ENCODE results near the gene CCM2. TPM values are rescaled to one million over a fixed set of nuclear protein-coding genes. Genes with fewer than 3 reads are reported as not detected.

The CCM2 gene
- polyA plus RNA-seq, 1 donor from 2014 or later: 25.8 TPM

DNA sequence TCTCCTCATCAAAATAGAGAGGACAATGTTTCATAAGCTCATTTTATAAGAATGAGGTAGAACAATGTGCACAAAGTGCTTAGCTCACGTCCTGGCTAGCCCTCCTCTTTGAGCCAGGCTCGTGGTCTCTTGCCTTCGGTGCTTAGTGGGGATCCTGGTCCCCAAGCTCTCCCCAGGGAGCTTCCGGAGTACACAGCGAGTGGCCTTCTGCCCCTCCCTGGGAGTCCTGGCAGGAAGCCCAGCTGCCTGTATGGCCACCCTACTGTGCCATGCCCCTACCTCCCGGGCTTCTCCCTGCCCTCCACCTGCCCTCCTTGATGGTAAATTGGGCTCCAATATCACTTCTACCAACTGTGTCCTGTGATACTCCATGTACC, 22.1 kb upstream of the CCM2 start:
- Histone ChIP-seq H3K79me2 (replicated peaks; ENCODE audit: insufficient read depth, low read length) (no peaks in the 10 kb centered on the region), H4K20me1 (ENCODE audit: insufficient read depth) (no peaks in the 10 kb centered on the region), H2AFZ (ENCODE audit: low read depth, low read length) (no peak overlapping the region), H3F3A (ENCODE audit: insufficient read depth, low read length, poor library complexity, severe bottlenecking) (no peaks in the 10 kb centered on the region), H3K27ac (ENCODE audit: low read length) (no peak overlapping the region), H3K9me2 (ENCODE audit: insufficient read depth, low read length) (no peaks in the 10 kb centered on the region), H3K9ac (ENCODE audit: low read length) (no peak overlapping the region), H3K9me3 (ENCODE audit: low read length) (no peaks in the 10 kb centered on the region), H3K36me3 (ENCODE audit: insufficient read depth, low read length) (no peaks in the 10 kb centered on the region), H3K27me3 (ENCODE audit: insufficient read depth, low read depth, low read length) (no peaks in the 10 kb centered on the region), H3K4me2 (ENCODE audit: low read length) (no peak overlapping the region), H3K4me3 (ENCODE audit: low read length) (no peak overlapping the region)
- TF ChIP-seq REST (IDR thresholded peaks at IDR 0.05; ENCODE audit: borderline replicate concordance) (no peak), EP300 (conservative IDR thresholded peaks at IDR 0.05; ENCODE audit: poor library complexity, severe bottlenecking) (no peak), EZH2 (IDR thresholded peaks at IDR 0.05; ENCODE audit: borderline replicate concordance, insufficient read depth, low read length, poor library complexity, severe bottlenecking) (no peak)

DNA sequence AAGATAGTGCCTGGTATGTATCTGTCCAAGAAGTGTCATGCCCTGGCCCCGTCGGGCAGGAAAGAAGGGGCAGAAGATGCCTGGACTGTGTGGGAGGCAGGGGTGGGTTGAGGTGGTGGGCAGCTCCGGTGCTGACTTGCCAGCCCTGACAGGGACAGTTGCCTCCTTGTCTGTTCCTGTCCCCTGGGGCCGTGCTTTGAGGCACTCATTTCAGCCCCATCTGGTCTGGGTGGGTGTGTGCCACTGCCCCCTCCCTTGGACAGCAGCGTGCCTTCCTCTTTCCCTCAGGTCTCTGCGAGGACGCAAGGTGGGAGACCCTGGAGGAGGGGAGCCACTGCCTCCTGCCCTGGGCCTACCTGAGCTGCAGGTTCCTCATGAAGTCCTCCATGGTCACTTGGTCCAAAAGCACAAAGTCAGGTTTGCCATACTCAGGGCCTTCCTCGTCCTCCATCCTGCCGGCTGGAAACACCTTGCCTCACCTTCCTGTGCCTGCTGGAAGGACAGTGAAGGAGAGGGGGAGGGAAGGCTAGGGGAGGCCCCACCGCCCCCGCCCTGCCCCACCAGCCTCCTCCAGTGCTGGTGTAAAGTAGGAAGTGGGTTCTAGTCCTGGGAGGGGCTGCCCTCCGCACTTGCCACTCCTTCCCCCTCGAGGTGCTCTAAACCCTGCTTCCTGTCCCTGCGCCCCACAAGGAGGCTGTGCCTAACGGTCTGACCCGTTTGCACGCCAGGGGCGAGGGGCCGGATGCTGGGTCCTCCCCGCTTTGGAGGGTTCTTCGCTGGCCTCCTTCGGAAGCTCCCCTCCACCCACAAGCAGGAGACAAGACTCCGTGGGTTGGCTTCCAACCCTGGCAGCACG, 21.3 kb upstream of the CCM2 start, which contains the start of gene MYO1G:
MYO1G (minus strand) TSS at position 505 of the 856 bp plus-strand sequence; CDS start at position 451, 54 bp downstream.
- Histone ChIP-seq H3K36me3 (ENCODE audit: insufficient read depth, low read length) (no peaks in the 10 kb centered on the region), H3F3A (ENCODE audit: insufficient read depth, low read length, poor library complexity, severe bottlenecking) (no peaks in the 10 kb centered on the region), H3K79me2 (replicated peaks; ENCODE audit: insufficient read depth, low read length) (no peaks in the 10 kb centered on the region), H3K9me3 (ENCODE audit: low read length) (no peaks in the 10 kb centered on the region), H3K4me2 (ENCODE audit: low read length) (no peak within 1 kb of the TSS), H3K9me2 (ENCODE audit: insufficient read depth, low read length) (no peaks in the 10 kb centered on the region), H3K27ac (ENCODE audit: low read length) (no peak within 1 kb of the TSS), H3K4me3 (ENCODE audit: low read length) (no peak within 1 kb of the TSS), H4K20me1 (ENCODE audit: insufficient read depth) (no peaks in the 10 kb centered on the region), H2AFZ (ENCODE audit: low read depth, low read length) (no peak within 1 kb of the TSS), H3K9ac (ENCODE audit: low read length) (no peak within 1 kb of the TSS), H3K27me3 (ENCODE audit: insufficient read depth, low read depth, low read length) (no peaks in the 10 kb centered on the region)
- TF ChIP-seq EZH2 (IDR thresholded peaks at IDR 0.05; ENCODE audit: borderline replicate concordance, insufficient read depth, low read length, poor library complexity, severe bottlenecking): no peak
- no peak for TF ChIP-seq CTCF (IDR thresholded peaks at IDR 0.05; ENCODE audit: poor library complexity, severe bottlenecking)
- no peak for TF ChIP-seq SMC3 (conservative IDR thresholded peaks at IDR 0.05; ENCODE audit: poor library complexity)
- no peak for TF ChIP-seq REST (IDR thresholded peaks at IDR 0.05; ENCODE audit: borderline replicate concordance)
- TF ChIP-seq EP300 (conservative IDR thresholded peaks at IDR 0.05; ENCODE audit: poor library complexity, severe bottlenecking): no peak
- no peak for TF ChIP-seq TAF1 (IDR thresholded peaks at IDR 0.05; ENCODE audit: low read depth)
- TF ChIP-seq RAD21 (conservative IDR thresholded peaks at IDR 0.05): no peak
- TF ChIP-seq MXI1 (conservative IDR thresholded peaks at IDR 0.05; ENCODE audit: poor library complexity, severe bottlenecking): no peak
- TF ChIP-seq POLR2AphosphoS5 (IDR thresholded peaks at IDR 0.05): no peak
